ENCODE data around the gene GPR82.
"Not testable (repeated sequence)": the region's sequence is repeated elsewhere in the genome, so short reads cannot be mapped to it uniquely, and the experiment has no call there.

GPR82 gene

GRCh38 chrX:41723826-41724225 lies at the start of gene GPR82:
TSS of gene GPR82 (plus strand) at chrX:41724181. CDS start at chrX:41727027, 2,846 bp downstream.
- no peak for DNase-seq

DNA sequence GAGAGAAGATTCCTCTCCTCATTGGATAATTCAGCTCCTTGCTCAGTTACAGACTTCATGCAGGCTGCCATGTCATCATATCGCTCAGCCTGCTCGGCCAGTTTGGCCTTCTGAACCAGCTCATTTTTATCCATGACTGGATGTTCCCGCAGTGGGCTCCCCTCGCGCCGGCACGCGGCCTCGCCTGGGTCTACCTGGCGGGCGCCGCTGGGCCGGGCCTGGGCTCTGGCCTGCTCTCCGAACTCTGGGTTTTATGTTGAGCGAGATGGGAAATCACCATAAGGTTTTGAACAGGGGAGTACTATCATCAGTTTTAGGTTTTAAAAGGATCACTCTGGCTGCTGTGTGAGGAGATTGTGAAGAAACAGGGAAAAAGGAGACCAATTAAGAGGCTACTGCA lies 47.6 kb upstream of the GPR82 start:
- DNase-seq: not testable (repeated sequence)

DNA sequence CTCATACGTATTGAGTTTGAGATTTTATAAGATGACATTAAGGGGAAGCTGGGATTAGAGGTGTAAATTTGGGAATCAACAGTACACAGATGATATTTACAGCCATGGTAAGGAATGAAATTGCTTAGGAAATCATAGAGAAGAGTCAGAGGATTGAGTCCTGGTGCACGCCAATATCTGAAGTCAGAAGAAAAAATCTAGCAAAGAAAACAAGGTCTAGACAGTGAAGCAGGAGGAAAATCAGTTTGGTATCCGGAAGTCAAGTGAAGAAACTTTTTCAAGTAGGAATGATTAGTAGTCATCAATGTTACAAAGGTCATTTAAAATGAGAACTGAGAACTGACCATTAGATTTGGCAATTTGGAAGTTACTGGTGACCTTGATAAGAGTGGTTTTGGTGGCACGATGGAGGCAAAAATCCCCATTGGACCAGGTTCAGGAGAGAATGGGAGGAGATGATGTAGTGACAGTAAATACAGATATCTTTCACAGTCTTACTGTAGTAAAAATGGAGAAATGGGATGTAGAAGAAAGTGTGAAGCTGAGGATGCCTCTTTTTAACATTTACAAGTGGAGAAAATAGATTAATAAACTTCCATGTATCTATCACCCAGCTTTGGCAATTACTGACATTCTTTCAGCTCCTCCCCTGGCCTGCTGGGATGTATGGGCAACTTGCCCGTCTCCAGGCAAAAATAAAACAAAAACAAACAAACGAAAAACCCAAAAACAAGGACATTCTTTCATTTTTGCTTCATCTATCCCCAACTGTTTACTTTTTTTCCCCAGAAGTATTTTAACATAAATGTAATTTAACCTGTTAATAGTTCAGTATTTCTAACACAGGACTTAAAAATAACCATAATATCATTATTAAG lies 46.6 kb upstream of the GPR82 start:
- no peak for DNase-seq

GRCh38 chrX:41684138-41684537 lies 39.8 kb upstream of the GPR82 start:
- DNase-seq: no peak

DNA sequence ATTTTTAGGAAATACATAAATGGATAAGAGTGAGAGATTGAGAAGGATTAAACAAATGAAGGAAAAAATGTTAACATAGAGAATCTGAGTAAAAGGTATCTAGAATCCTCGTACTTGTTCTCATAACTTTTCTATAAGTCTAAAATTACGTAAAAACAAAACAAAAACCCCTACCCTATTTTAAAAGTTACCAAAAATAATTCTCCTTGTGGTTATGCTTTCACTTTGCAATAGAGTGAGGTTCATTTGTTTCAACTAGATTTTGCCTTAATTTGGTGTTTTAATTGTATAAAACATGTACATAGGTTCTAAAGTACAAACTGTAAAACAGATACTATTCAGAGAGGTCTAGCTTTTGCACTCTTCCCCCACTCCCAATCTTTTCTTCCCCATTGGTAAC lies 39.0 kb upstream of the GPR82 start:
- no peak for DNase-seq

- no peak for DNase-seq
Observed at GRCh38 chrX:41686788-41687187, 37.2 kb upstream of the GPR82 start.

GRCh38 chrX:41688156-41688555 lies 35.8 kb upstream of the GPR82 start:
- no peak for DNase-seq

DNA sequence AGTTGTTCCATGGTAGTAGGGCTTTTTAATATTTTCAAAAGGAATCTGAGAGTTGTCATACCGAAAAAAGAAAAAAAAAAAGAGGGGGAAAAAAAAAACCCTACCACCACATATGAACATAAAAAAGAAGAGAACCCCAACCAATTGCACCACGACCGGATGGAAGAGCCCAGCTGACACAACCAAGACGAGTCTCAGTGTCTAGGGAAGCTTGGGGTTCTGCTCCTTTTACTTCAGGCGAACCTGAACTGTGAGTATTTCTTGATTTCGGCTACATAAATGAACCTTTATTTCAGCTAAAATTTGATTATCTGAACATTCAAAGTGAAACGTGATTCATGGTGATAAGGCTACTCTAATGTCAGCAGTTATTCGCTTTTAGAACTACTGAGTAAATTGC lies 35.1 kb upstream of the GPR82 start, which contains the start of gene GPR34:
GPR34 (plus strand) TSS at position 139 of the 400 bp plus-strand sequence. CDS start 6,661 bp downstream, outside the sequence.
- DNase-seq: no peak

DNA sequence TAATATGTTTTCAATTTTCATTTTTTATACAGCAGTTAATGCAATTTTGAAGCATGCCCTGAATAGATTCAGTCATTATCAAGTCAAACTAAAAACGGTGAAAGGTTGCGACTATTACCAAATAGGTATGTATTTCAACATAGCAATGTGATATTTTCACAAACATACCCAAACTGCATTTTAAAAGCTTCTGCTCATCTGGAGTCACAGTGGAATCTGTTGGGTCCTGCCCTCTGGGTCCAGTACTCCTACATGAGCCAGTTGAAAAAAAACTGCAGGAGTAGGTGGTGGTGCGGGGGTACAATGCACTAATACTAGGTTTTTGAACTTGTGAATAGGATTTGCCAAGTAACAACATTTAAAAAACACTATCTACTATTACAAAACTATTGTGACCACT lies 34.3 kb upstream of the GPR82 start:
- DNase-seq: no peak

GRCh38 chrX:41692162-41692749 lies 31.7 kb upstream of the GPR82 start:
- no peak for DNase-seq

- no peak for DNase-seq
Observed at GRCh38 chrX:41693024-41693423, 31.0 kb upstream of the GPR82 start.

GRCh38 chrX:41695426-41695825 lies 28.6 kb upstream of the GPR82 start:
- peak; percentile 59 for DNase-seq

- no peak for DNase-seq
Observed at GRCh38 chrX:41703574-41704029, 20.4 kb upstream of the GPR82 start.

DNA sequence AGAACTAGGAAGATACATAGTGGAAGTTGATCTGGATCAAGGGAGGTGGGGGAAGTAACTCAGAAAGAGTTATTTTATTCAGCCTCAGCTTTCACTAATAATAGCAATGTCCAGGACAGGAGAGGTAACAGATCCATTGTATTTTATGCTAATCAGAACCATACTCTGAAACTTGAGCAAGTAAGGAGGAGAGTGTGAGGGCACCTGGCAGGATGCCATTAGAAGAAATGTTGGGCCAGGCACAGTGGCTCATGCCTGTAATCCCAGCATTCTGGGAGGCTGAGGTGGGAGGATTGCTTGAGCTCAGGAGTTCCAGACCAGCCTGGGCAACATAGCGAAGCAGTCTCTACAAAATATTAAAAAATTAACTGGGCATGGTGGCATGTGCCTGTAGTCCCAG lies 18.9 kb upstream of the GPR82 start:
- DNase-seq: no peak

GRCh38 chrX:41705680-41706374 lies 18.2 kb upstream of the GPR82 start:
- no peak for DNase-seq

- DNase-seq: no peak
Observed at GRCh38 chrX:41707218-41707617, 16.8 kb upstream of the GPR82 start.

DNA sequence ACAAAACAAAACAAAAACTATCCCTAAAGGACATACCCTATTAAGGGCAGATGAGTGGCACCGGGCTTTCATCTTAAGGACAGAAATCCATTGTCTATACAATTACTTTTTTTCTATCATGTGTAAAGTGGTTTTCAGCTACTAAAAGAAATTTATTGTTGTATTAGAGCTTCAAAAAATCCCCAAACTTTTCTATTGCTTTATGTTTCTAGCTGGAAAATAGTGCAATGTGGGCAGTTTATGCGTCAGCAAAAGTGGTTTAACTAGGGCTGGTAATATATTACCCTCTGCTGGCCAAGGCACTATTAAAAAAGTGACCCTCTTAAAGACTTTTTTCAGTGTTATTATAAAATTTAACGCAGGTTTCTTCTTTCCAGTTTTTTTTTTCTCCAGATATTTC lies 15.5 kb upstream of the GPR82 start:
- no peak for DNase-seq

DNA sequence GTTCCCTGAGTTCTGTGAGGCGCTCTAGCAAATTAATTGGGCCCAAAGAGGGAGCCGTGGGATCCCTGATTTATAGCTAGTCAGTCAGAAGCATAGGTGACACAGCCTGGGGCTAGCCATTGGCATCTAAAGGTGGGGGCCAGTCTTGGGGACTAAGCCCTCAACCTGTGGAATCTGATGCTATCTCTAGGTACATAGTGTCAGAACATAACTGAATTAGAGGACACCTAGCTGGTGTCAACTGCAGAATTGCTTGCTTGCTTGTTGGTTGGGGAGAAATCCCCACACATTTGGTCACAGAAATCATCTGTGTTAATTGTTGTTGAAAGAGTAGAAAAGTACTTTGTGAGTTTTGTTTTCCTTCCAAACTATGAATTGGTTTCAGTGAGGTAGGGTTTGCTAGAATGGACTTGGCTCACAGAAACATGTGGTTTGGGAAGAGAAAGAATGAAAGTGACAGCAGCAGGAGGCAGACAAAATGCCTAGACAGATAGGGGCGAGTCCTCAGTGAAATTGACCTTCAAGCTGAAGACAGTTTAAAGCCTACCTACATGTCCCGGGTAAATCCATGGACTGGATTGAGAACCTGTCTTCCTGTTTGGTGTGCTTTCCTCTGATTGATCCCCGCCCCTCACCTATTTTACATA lies 12.8 kb upstream of the GPR82 start:
- DNase-seq: no peak

- no peak for DNase-seq
Observed at GRCh38 chrX:41716222-41716621, 7.8 kb upstream of the GPR82 start.

DNA sequence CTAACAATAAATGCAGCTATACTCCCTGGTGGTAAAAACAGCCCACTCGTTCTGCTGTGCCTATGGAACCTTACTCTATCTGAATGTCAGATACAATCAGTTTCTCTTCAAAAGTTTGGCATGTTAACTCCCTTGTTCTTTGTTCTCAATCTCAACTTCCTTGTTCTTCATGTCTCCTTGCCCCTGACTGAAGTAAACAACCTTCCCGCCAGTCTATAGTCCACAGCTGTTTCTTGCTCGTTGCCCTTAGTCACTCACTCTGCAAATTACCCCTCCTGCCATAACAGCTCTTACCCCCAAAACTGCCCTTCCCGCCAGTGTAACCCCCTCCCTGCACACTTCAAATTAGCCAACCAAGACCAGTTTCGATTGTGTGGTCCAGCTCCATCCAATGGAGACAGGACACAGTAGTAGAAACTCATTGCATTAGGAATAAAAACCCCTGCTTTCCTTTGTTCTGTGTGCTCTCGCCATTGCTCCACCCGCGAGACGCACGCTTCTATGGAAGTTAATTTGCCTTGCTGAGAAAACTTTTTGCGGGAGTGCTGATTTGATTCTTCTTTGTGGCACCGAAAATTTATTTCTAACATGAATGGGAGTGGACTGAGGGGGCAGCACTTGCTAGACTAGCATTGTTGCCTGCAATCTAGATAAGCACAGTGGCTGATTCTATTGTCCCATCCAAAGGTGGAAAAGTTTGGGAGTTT lies 7.1 kb upstream of the GPR82 start:
- no peak for DNase-seq

DNA sequence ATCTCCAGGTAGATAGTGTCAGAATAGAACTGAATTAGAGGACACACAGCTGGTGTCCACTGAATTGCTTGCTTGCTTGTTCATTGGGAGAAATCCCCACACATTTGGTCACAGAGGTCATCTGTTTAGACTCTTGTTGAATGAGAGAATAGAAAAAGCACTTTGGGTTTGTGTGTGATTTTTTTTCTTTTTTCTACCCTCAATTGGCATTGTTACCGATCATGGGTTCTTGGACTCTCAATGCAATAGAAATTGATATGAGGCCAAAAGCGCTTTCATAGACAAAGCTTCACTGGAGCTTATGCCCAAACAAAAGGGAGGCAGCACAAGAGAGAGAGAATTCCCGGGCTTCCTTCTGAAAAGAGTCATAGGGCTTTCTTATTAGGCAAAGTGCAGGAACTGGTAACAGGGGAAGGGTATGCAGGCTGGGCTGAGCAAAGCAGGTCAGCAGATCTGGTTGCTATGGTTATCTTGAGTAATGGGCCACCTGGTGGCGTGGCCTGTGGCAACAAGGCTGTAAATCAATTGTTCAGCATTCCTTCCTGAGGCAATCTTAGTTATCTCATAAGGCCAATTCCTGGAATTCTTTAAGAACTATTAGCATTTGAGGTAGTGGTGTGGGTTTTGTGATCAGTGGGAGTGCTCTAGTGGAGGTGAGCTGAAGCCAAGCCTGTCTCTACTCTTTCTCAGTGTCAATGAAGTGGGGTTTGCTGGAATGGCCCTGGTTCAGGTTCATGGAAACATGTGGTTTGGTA lies 5.3 kb upstream of the GPR82 start:
- no peak for DNase-seq

DNA sequence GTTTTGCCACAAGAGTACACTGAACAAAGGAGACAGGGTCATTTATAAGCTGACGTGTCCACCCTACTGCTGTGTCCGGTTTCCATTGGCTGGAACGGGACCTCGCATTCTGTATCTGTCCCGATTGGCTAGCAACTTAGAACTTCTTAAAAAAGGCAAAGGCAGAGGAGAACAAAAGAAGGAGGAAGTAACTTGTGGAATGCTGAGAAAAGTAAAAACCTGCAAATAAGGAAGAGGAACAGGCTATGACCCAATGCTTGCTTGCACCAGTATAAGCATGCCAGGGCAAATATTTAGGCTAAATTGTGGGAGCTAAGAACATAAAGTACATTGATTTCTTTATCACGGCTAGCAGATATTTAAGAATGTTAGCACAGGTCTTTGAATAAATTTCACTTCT lies 4.4 kb upstream of the GPR82 start:
- not testable (repeated sequence) for DNase-seq
